Calu3 (cell line): ENCODE data around the gene ESYT3. TPM values are rescaled to one million over a fixed set of nuclear protein-coding genes. Genes with fewer than 3 reads are reported as not detected.

Experiments used
- BruUV-seq: library from RNA; stranded (reverse); fragments of 400-500 nt; replicated peaks from 2 replicates; lab custom pipeline; 2021; lab: Mats Ljungman, UMichigan
- CTCF ChIA-PET: fragments of 300-600 bp; sonication (Branson Sonifier 250); formaldehyde crosslinking; loops from one replicate; lab custom pipeline; 2022; ENCODE audit warnings: antibody characterized with exemption; lab: Charles Lee
- DNase-seq: peaks from one replicate; pipeline ENCODE4 v3.0.0; 2022
- H3K27ac Mint-ChIP-seq: one replicate; pipeline ENCODE4 v1.8.0; 2022; ENCODE audit warnings: mixed read lengths; ENCODE audit not compliant: unreplicated experiment
- H3K27me3 Mint-ChIP-seq: one replicate; pipeline ENCODE4 v1.8.0; 2022; ENCODE audit warnings: mixed read lengths; ENCODE audit not compliant: unreplicated experiment
- H3K36me3 Mint-ChIP-seq: one replicate; pipeline ENCODE4 v1.8.0; 2022; ENCODE audit warnings: mild to moderate bottlenecking, moderate library complexity, mixed read lengths; ENCODE audit not compliant: insufficient read depth, unreplicated experiment
- H3K4me1 Mint-ChIP-seq: one replicate; pipeline ENCODE4 v1.8.0; 2022; ENCODE audit warnings: mild to moderate bottlenecking, low read depth, mixed read lengths; ENCODE audit not compliant: unreplicated experiment
- H3K4me3 Mint-ChIP-seq: one replicate; pipeline ENCODE4 v1.8.0; 2022; ENCODE audit warnings: mild to moderate bottlenecking, low read depth, moderate library complexity, mixed read lengths; ENCODE audit not compliant: unreplicated experiment
- H3K9me3 Mint-ChIP-seq: one replicate; pipeline ENCODE4 v1.8.0; 2022; ENCODE audit warnings: low read depth, mixed read lengths; ENCODE audit not compliant: unreplicated experiment
- CTCF ChIP-seq: fragments of 200-600 bp; IDR thresholded peaks from one replicate; pipeline ENCODE4 v1.8.0; 2022; ENCODE audit warnings: antibody characterized with exemption; ENCODE audit not compliant: unreplicated experiment
- intact Hi-C: fragments of 100-400 bp; cut with micrococcal nuclease; formaldehyde crosslinking; loops from one replicate; pipeline ENCODE4 v1.10.0; 2022; ENCODE audit not compliant: unreplicated experiment
- total RNA-seq: library from RNA; stranded (reverse); gene quantifications from 2 replicates; pipeline ENCODE4 v1.2.3, GENCODE V29; 2022

The ESYT3 gene
- total RNA-seq, 1 experiment from 2014 or later, result 3.5 TPM

- no peaks in the 10 kb centered on the region for H3K4me1 Mint-ChIP-seq
- intact Hi-C loops, result no loop called here
- H3K36me3 Mint-ChIP-seq, result no peaks in the 10 kb centered on the region
- H3K9me3 Mint-ChIP-seq, result no peaks in the 10 kb centered on the region
- no TSS peak for BruUV-seq
- H3K4me3 Mint-ChIP-seq, result no peak overlapping the region
- peaks cover 30% of the 10 kb centered on the region for H3K27me3 Mint-ChIP-seq
- DNase-seq, result peak; percentile 42
- no peak overlapping the region for H3K27ac Mint-ChIP-seq
- CTCF ChIA-PET, result interaction anchor here (0.7 to 1.0 kb wide), 2 partner anchors 11 to 25 kb away, joined by 3 read pairs; no protein-coding TSS in a partner anchor
- TF ChIP-seq CTCF, result no peak
These were observed 8.0 kb downstream of the ESYT3 start for GRCh38 chr3:138442433-138442832.

GRCh38 chr3:138443091-138443490 lies 8.7 kb downstream of the ESYT3 start:
- Mint-ChIP-seq H3K4me3 (no peak overlapping the region), H3K27me3 (peaks cover 23% of the 10 kb centered on the region), H3K27ac (no peak overlapping the region), H3K36me3 (no peaks in the 10 kb centered on the region), H3K4me1 (no peaks in the 10 kb centered on the region), H3K9me3 (no peaks in the 10 kb centered on the region)
- intact Hi-C loops, result no loop called here
- CTCF ChIA-PET, result no interaction called here
- TF ChIP-seq CTCF, result no peak
- BruUV-seq, result no TSS peak
- DNase-seq, result no peak

- intact Hi-C loops, result no loop called here
- H3K27me3 Mint-ChIP-seq, result peaks cover 16% of the 10 kb centered on the region
- DNase-seq, result no peak
- no peak overlapping the region for H3K4me3 Mint-ChIP-seq
- H3K9me3 Mint-ChIP-seq, result no peaks in the 10 kb centered on the region
- no peaks in the 10 kb centered on the region for H3K36me3 Mint-ChIP-seq
- TF ChIP-seq CTCF, result no peak
- BruUV-seq, result no TSS peak
- H3K4me1 Mint-ChIP-seq, result no peaks in the 10 kb centered on the region
- CTCF ChIA-PET, result interaction anchor here (0.8 kb wide), 1 partner anchor 20 kb away, joined by 3 read pairs; no protein-coding TSS in a partner anchor
- H3K27ac Mint-ChIP-seq, result no peak overlapping the region
These were observed 9.4 kb downstream of the ESYT3 start for GRCh38 chr3:138443521-138444503.

GRCh38 chr3:138445236-138445635 lies 10.8 kb downstream of the ESYT3 start:
- H3K4me1 Mint-ChIP-seq, result no peaks in the 10 kb centered on the region
- H3K9me3 Mint-ChIP-seq, result no peaks in the 10 kb centered on the region
- no peaks in the 10 kb centered on the region for H3K36me3 Mint-ChIP-seq
- no peak overlapping the region for H3K27ac Mint-ChIP-seq
- TF ChIP-seq CTCF, result no peak
- no TSS peak for BruUV-seq
- H3K27me3 Mint-ChIP-seq, result peaks cover 2% of the 10 kb centered on the region
- DNase-seq, result no peak
- no peak overlapping the region for H3K4me3 Mint-ChIP-seq
- CTCF ChIA-PET, result interaction anchor here (1.2 to 1.5 kb wide), 2 partner anchors 11 to 15 kb away, joined by 3 to 6 read pairs; partner anchors contain the start of gene ESYT3
- intact Hi-C loops, result no loop called here
